Measurements from ENCODE around the gene NFE2L1.
A peak's percentile ranks its signal among the peaks of the same experiment; 100 is the strongest.

Gene NFE2L1

GRCh38 chr17:48048384-48049126 lies 396 bp downstream of the NFE2L1 start:
- Histone ChIP-seq H3K9ac (ENCODE audit: low read length) (peak overlapping the region; percentile 99), H3K36me3 (replicated peaks; ENCODE audit: low read depth, low read length) (peaks cover 35% of the 10 kb centered on the region), H2AFZ (ENCODE audit: low read depth, low read length) (peak overlapping the region; percentile 50; the same call in 1 of the 2 replicates), H3K27me3 (ENCODE audit: low read depth, low read length) (no peaks in the 10 kb centered on the region), H3K9me3 (ENCODE audit: insufficient read depth, low read length) (no peaks in the 10 kb centered on the region), H3K4me2 (ENCODE audit: low read length) (peak overlapping the region; percentile 79), H3K79me2 (ENCODE audit: low read length) (peaks cover 72% of the 10 kb centered on the region), H4K20me1 (ENCODE audit: insufficient read depth, low read length) (peaks cover 22% of the 10 kb centered on the region), H3K4me3 (ENCODE audit: low read length) (peak overlapping the region; percentile 98), H3K4me1 (ENCODE audit: low read length) (peaks cover 34% of the 10 kb centered on the region), H3K27ac (ENCODE audit: low read length) (peak overlapping the region; percentile 86)
- TF ChIP-seq EZH2phosphoT487 (IDR thresholded peaks at IDR 0.05; ENCODE audit: low read depth) (no peak), CTCF (IDR thresholded peaks at IDR 0.05; ENCODE audit: low read depth, low read length) (no peak)

DNA sequence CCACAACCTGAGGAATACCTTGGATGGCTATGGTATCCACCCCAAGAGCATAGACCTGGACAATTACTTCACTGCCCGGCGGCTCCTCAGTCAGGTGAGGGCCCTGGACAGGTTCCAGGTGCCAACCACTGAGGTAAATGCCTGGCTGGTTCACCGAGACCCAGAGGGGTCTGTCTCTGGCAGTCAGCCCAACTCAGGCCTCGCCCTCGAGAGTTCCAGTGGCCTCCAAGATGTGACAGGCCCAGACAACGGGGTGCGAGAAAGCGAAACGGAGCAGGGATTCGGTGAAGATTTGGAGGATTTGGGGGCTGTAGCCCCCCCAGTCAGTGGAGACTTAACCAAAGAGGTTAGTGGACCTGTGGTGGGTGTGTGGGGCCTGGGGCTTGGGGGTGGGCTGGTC lies 3.1 kb downstream of the NFE2L1 start:
- Histone ChIP-seq H3K4me1 (ENCODE audit: low read length) (peaks cover 61% of the 10 kb centered on the region), H3K79me2 (ENCODE audit: low read length) (peaks cover 94% of the 10 kb centered on the region), H3K36me3 (replicated peaks; ENCODE audit: low read depth, low read length) (peaks cover 45% of the 10 kb centered on the region), H3K9ac (ENCODE audit: low read length) (no peak overlapping the region), H3K4me2 (ENCODE audit: low read length) (no peak overlapping the region), H3K4me3 (ENCODE audit: low read length) (no peak overlapping the region), H4K20me1 (ENCODE audit: insufficient read depth, low read length) (peaks cover 26% of the 10 kb centered on the region), H3K27me3 (ENCODE audit: low read depth, low read length) (no peaks in the 10 kb centered on the region), H3K27ac (ENCODE audit: low read length) (no peak overlapping the region), H2AFZ (ENCODE audit: low read depth, low read length) (no peak overlapping the region), H3K9me3 (ENCODE audit: insufficient read depth, low read length) (no peaks in the 10 kb centered on the region)
- TF ChIP-seq CTCF (IDR thresholded peaks at IDR 0.05; ENCODE audit: low read depth, low read length) (no peak), EZH2phosphoT487 (IDR thresholded peaks at IDR 0.05; ENCODE audit: low read depth) (no peak)

- H3K9ac ChIP-seq (ENCODE audit: low read length) = no peak overlapping the region
- peaks cover 61% of the 10 kb centered on the region for H3K4me1 ChIP-seq (ENCODE audit: low read length)
- H3K36me3 ChIP-seq (replicated peaks; ENCODE audit: low read depth, low read length) = peaks cover 51% of the 10 kb centered on the region
- TF ChIP-seq CTCF (IDR thresholded peaks at IDR 0.05; ENCODE audit: low read depth, low read length) = no peak
- TF ChIP-seq EZH2phosphoT487 (IDR thresholded peaks at IDR 0.05; ENCODE audit: low read depth) = no peak
- H3K79me2 ChIP-seq (ENCODE audit: low read length) = peaks cover 94% of the 10 kb centered on the region
- peak overlapping the region; percentile 28; the same call in 1 of the 2 replicates for H3K4me2 ChIP-seq (ENCODE audit: low read length)
- peak overlapping the region; percentile 17; the same call in 1 of the 2 replicates for H3K27ac ChIP-seq (ENCODE audit: low read length)
- H2AFZ ChIP-seq (ENCODE audit: low read depth, low read length) = no peak overlapping the region
- no peaks in the 10 kb centered on the region for H3K27me3 ChIP-seq (ENCODE audit: low read depth, low read length)
- peaks cover 26% of the 10 kb centered on the region for H4K20me1 ChIP-seq (ENCODE audit: insufficient read depth, low read length)
- no peak overlapping the region for H3K4me3 ChIP-seq (ENCODE audit: low read length)
- H3K9me3 ChIP-seq (ENCODE audit: insufficient read depth, low read length) = no peaks in the 10 kb centered on the region
These were observed 3.7 kb downstream of the NFE2L1 start for GRCh38 chr17:48051706-48052486.

Measured in OCI-LY3 (cell line).